GM23248 (cell line): ENCODE data around the gene CHRNB1.

ENCODE experiments used
- EZH2 ChIP-seq: fragments of 200-600 bp; sonication (generic); IDR thresholded peaks from 2 replicates; pipeline ENCODE4 v1.6.1; 2018; ENCODE audit warnings: antibody characterized with exemption, mild to moderate bottlenecking; ENCODE audit not compliant: insufficient read depth, poor library complexity, severe bottlenecking
- EZH2phosphoT487 ChIP-seq: fragments of 200-600 bp; sonication (generic); IDR thresholded peaks from 2 replicates; pipeline ENCODE4 v1.6.1; 2018; ENCODE audit warnings: antibody characterized with exemption, moderate library complexity, mild to moderate bottlenecking, low read depth; ENCODE audit not compliant: insufficient read depth

- TF ChIP-seq EZH2phosphoT487 (no peak), EZH2 (no peak)
These were observed 40.0 kb upstream of the CHRNB1 start for GRCh38 chr17:7404737-7405349.
